Activated T-cell treated with anti-CD3 and anti-CD28 coated beads, Interleukin-2, amount 50 U/mL, for 4 hours (primary cell): ENCODE measurements around the gene FLOT2. TPM values are rescaled to one million over a fixed set of nuclear protein-coding genes. Genes with fewer than 3 reads are reported as not detected.
A peak's percentile ranks its signal among the peaks of the same experiment; 100 is the strongest.

ENCODE experiments used
- ATAC-seq, 2 donors: fragments of 200-7000 bp; cut with Tn5 transposase; one replicate each; pipeline ENCODE4 v1.10.0; 2021
- DNase-seq: peaks from one replicate; pipeline ENCODE4 v3.0.0-alpha.2; 2020
- H3K27me3 Mint-ChIP-seq: one replicate; pipeline ENCODE4 v1.8.0; 2021; ENCODE audit warnings: low read depth, mixed read lengths
- H3K36me3 Mint-ChIP-seq: one replicate; pipeline ENCODE4 v1.8.0; 2022; ENCODE audit warnings: mixed read lengths; ENCODE audit not compliant: insufficient read depth
- H3K4me1 Mint-ChIP-seq: one replicate; pipeline ENCODE4 v1.8.0; 2021; ENCODE audit warnings: low read depth, mixed read lengths
- H3K4me3 Mint-ChIP-seq: one replicate; pipeline ENCODE4 v1.8.0; 2021; ENCODE audit warnings: mild to moderate bottlenecking, moderate library complexity, mixed read lengths
- H3K9me3 Mint-ChIP-seq: one replicate; pipeline ENCODE4 v1.8.0; 2021; ENCODE audit warnings: mixed read lengths
- total RNA-seq, 3 donors: library from RNA; stranded (reverse); gene quantifications; one replicate each; pipeline ENCODE4 v1.2.1, GENCODE V29; 2021

The FLOT2 gene
- total RNA-seq, 3 donors from 2014 or later: 48.3 to 62.9 (median 59.3) TPM

DNA sequence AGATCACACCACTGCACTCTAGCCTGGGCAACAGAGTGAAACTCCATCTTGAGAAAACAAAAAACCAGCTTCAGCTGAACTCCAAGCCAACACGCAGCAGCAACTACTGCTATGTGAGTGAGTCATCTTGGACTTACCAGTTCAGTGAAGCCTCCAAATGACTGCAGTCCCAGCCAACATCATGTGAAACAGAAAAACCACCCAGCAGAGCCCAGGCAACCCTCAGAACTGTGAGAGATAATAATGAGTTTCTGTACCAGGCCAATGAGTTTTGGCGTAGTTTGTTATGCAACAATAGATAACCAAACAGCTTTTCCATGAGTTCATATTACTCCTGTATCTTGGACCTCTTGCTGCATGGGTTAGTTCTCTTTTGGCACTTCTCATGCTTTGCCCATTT lies 30.5 kb upstream of the FLOT2 start:
- H3K9me3 Mint-ChIP-seq: peaks cover 10% of the 10 kb centered on the region
- no peaks in the 10 kb centered on the region for H3K27me3 Mint-ChIP-seq
- ATAC-seq: peak; percentile 68 to 69
- H3K4me1 Mint-ChIP-seq: peaks cover 64% of the 10 kb centered on the region
- no peak overlapping the region for H3K4me3 Mint-ChIP-seq
- H3K36me3 Mint-ChIP-seq: peaks cover 39% of the 10 kb centered on the region
- no peak for DNase-seq

DNA sequence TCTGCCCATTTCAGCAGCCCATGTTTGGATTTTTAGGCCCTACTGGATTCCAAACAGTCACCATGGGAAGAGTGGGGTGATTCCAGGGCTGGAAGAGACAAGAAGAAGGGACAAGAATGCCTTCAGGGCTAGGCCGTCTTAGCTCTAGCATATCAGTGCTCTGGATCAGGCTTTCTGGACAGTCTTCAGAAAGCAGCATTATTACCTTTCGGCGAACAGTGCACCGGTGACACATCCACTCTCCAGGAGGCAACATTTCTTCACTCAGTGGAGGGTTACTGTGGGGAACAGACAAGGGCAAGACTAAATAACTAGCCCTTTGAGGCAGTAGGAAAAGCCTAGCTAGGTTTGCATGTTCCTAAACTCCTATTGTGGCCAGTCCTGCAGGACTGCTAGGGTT lies 29.3 kb upstream of the FLOT2 start:
- Mint-ChIP-seq H3K36me3 (peaks cover 43% of the 10 kb centered on the region), H3K4me3 (no peak overlapping the region), H3K9me3 (peaks cover 10% of the 10 kb centered on the region), H3K27me3 (no peaks in the 10 kb centered on the region), H3K4me1 (peaks cover 65% of the 10 kb centered on the region)
- no peak for ATAC-seq
- DNase-seq: no peak

GRCh38 chr17:28926366-28926765 lies 28.8 kb upstream of the FLOT2 start:
- Mint-ChIP-seq H3K27me3 (no peaks in the 10 kb centered on the region), H3K9me3 (peaks cover 10% of the 10 kb centered on the region), H3K4me3 (peak overlapping the region; percentile 40), H3K36me3 (peaks cover 47% of the 10 kb centered on the region), H3K4me1 (peaks cover 61% of the 10 kb centered on the region)
- no peak for DNase-seq
- no peak for ATAC-seq

DNA sequence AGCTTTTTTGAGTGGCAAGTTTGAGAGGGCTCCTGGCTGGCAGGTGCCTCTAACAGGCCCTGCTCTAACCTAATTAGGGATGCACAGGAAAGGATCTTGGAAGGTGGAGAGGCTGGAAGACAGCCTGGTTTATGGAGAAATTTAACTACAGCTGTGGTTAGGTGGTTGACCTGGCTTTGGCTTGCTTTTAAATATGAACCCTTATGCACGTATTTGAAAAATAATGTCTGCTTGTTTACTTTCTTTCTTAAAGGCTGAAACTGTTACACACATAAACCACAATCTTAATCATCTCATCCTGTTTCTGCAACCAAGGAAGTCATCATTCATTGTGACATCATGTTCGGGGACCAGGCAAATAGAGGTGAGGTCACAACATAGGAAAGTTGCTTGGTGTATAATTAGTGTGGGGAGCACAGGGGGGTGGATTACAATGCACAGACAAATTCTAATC lies 28.4 kb upstream of the FLOT2 start:
- Mint-ChIP-seq H3K27me3 (no peaks in the 10 kb centered on the region), H3K9me3 (peaks cover 10% of the 10 kb centered on the region), H3K4me1 (peaks cover 61% of the 10 kb centered on the region), H3K4me3 (peak overlapping the region; percentile 40), H3K36me3 (peaks cover 49% of the 10 kb centered on the region)
- peak; percentile 89 to 90 for ATAC-seq
- peak; percentile 29 for DNase-seq

DNA sequence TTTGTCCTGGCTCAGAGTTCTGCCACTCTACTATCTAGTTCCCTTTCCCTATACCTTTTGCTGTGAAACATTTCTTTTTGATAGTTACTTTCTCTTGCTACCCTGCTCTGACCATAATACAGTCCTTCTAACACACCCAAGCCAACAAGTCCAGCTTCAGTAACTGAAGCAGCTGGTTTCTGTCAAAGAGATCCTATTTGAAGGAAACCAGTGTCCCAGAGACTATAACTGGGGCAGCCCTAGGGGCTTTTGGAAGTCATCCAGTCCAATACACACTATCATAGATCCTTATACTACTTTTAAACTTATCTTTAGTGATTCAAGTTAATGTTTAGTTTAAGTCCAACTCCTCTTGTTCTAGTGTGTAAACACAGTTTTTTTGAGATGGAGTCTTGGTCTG lies 22.7 kb upstream of the FLOT2 start:
- no peak overlapping the region for H3K4me3 Mint-ChIP-seq
- ATAC-seq: no peak
- H3K4me1 Mint-ChIP-seq: peaks cover 25% of the 10 kb centered on the region
- H3K27me3 Mint-ChIP-seq: no peaks in the 10 kb centered on the region
- DNase-seq: no peak
- H3K36me3 Mint-ChIP-seq: peaks cover 53% of the 10 kb centered on the region
- no peaks in the 10 kb centered on the region for H3K9me3 Mint-ChIP-seq

DNA sequence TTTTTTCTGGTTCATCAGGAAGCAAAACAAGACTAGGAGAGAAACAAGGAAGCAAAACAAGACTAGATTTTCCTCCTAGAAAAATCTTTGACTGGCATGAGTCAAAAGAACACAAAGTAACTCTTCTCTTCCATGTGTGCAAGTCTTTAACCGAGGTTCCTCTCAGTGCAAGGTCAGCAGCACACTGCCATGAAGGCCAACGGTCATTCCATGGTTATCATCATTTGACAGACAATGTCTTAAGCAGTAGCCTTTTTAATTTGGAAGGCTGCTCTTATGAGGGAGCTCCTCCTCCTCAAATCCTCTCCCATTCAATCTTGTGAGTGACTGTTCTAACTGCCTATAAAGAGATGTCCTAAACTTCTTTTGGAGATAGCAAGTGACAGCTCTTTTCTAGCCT lies 20.8 kb upstream of the FLOT2 start:
- no peak for DNase-seq
- Mint-ChIP-seq H3K4me3 (no peak overlapping the region), H3K4me1 (peaks cover 10% of the 10 kb centered on the region), H3K36me3 (peaks cover 54% of the 10 kb centered on the region), H3K9me3 (peaks cover 4% of the 10 kb centered on the region), H3K27me3 (no peaks in the 10 kb centered on the region)
- no peak for ATAC-seq

DNA sequence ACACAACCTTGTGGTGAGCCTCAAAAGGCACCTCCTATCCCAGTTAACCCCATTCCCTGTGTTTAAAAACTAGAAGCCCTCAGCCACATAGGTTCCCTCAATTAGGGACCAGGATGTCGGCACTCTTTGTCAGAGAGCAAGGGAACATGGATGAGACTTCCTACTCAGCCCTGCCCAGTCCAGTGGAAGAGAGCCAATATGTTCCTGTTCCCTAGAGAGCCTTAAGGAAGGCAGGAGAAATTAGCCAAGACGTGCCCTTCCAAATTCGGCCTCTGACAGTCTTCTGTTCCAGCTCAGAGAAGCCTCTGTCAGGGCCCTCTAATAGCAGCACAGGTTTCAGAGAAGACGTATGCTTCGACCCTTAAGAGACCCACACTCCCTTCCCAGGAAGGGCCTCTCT lies 19.9 kb upstream of the FLOT2 start:
- Mint-ChIP-seq H3K27me3 (no peaks in the 10 kb centered on the region), H3K9me3 (peaks cover 4% of the 10 kb centered on the region), H3K36me3 (peaks cover 57% of the 10 kb centered on the region), H3K4me3 (no peak overlapping the region), H3K4me1 (peaks cover 8% of the 10 kb centered on the region)
- ATAC-seq (no peak), DNase-seq (no peak)

- H3K27me3 Mint-ChIP-seq: no peaks in the 10 kb centered on the region
- peaks cover 57% of the 10 kb centered on the region for H3K36me3 Mint-ChIP-seq
- peaks cover 4% of the 10 kb centered on the region for H3K9me3 Mint-ChIP-seq
- no peak overlapping the region for H3K4me3 Mint-ChIP-seq
- ATAC-seq: no peak
- peaks cover 8% of the 10 kb centered on the region for H3K4me1 Mint-ChIP-seq
- no peak for DNase-seq
Measured at GRCh38 chr17:28917029-28917428, 19.5 kb upstream of the FLOT2 start.

GRCh38 chr17:28916302-28916934 lies 18.9 kb upstream of the FLOT2 start:
- H3K4me1 Mint-ChIP-seq: peaks cover 8% of the 10 kb centered on the region
- peak; percentile 62 to 69 for ATAC-seq
- peaks cover 54% of the 10 kb centered on the region for H3K36me3 Mint-ChIP-seq
- no peak overlapping the region for H3K4me3 Mint-ChIP-seq
- H3K9me3 Mint-ChIP-seq: peaks cover 4% of the 10 kb centered on the region
- peak; percentile 38 for DNase-seq
- H3K27me3 Mint-ChIP-seq: no peaks in the 10 kb centered on the region

DNA sequence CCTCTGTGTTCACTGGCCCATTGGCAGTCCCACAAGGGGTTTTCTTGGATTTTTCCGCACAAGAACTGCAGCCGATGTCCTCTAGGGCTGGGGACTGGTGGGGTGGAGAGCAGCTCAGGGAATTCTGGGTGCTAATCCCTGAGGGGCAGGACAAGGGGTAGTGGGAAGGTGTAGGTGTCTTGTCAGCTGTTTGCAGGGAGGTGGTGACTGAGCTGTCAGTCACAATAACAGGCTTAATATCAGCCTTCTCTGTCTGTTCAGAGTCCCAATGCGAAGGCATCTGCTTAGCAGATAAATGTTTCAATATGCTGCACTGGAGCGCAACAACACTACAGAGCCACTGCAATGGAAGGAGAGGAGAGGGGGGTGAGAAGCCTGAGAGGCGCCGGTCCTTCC lies 15.4 kb upstream of the FLOT2 start:
- DNase-seq (no peak), ATAC-seq (no peak)
- H3K36me3 Mint-ChIP-seq: peaks cover 49% of the 10 kb centered on the region
- H3K27me3 Mint-ChIP-seq: no peaks in the 10 kb centered on the region
- H3K4me3 Mint-ChIP-seq: no peak overlapping the region
- peaks cover 8% of the 10 kb centered on the region for H3K4me1 Mint-ChIP-seq
- peaks cover 4% of the 10 kb centered on the region for H3K9me3 Mint-ChIP-seq

- ATAC-seq: no peak
- Mint-ChIP-seq H3K9me3 (peaks cover 4% of the 10 kb centered on the region), H3K4me3 (no peak overlapping the region), H3K36me3 (peaks cover 53% of the 10 kb centered on the region), H3K27me3 (no peaks in the 10 kb centered on the region), H3K4me1 (peaks cover 8% of the 10 kb centered on the region)
- DNase-seq: no peak
Measured at GRCh38 chr17:28912281-28912937, 14.9 kb upstream of the FLOT2 start.

GRCh38 chr17:28911411-28912045 lies 14.0 kb upstream of the FLOT2 start:
- Mint-ChIP-seq H3K4me1 (peaks cover 8% of the 10 kb centered on the region), H3K36me3 (peaks cover 47% of the 10 kb centered on the region), H3K27me3 (no peaks in the 10 kb centered on the region), H3K4me3 (no peak overlapping the region), H3K9me3 (peaks cover 4% of the 10 kb centered on the region)
- no peak for DNase-seq
- ATAC-seq: no peak

DNA sequence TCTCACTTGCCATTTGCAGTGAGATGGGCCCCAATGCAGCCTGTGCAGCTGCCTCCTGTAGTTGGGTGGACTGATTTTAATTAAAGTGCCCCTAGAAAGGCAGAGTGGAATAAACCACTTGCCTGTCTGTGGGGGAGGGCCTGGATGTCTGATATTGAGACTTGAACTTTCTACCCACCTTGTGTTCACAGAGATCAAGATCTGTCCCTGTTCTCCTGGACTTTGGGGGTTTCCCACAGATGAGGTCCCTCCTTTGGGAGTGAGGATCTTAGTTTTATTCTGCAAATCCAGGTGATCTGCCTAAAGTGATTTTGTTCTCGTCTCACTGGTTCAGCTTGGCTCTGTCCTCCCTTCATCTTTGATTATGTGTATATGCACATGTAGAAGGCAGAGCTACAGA lies 13.0 kb upstream of the FLOT2 start:
- H3K36me3 Mint-ChIP-seq: peaks cover 45% of the 10 kb centered on the region
- ATAC-seq: no peak
- H3K9me3 Mint-ChIP-seq: peaks cover 4% of the 10 kb centered on the region
- no peak overlapping the region for H3K4me3 Mint-ChIP-seq
- no peaks in the 10 kb centered on the region for H3K27me3 Mint-ChIP-seq
- DNase-seq: no peak
- H3K4me1 Mint-ChIP-seq: peaks cover 4% of the 10 kb centered on the region

DNA sequence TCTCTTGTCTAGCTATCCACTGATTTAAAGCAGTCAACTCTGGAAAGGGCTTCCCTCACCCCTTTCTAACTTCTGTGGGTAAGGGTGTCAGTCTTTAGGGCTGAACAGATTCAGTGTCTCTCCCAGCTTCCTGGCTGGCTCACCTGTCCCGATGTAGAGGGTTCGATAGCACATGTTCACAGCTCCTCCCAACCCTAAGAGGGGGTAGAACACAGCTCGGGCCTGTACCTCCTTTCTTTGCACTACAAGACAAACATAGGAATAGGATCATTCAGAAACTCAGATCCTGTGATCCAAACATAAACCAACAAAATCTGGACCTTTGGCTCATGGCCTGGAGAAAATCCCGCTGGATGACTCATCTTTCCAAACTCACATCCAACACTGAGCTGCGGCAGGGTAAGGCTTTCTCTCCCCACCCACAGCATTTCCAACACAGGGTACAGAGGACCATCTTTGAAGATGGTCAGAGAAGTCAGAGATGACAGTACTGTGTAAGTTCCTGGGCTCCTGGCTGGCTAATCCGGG lies 11.2 kb upstream of the FLOT2 start:
- peaks cover 2% of the 10 kb centered on the region for H3K4me1 Mint-ChIP-seq
- DNase-seq (no peak), ATAC-seq (no peak)
- no peaks in the 10 kb centered on the region for H3K9me3 Mint-ChIP-seq
- no peak overlapping the region for H3K4me3 Mint-ChIP-seq
- H3K36me3 Mint-ChIP-seq: peaks cover 31% of the 10 kb centered on the region
- no peaks in the 10 kb centered on the region for H3K27me3 Mint-ChIP-seq
